Measurements from ENCODE around the gene CDKAL1.
"Not testable (repeated sequence)": the region's sequence is repeated elsewhere in the genome, so short reads cannot be mapped to it uniquely, and the experiment has no call there.

Gene CDKAL1

DNA sequence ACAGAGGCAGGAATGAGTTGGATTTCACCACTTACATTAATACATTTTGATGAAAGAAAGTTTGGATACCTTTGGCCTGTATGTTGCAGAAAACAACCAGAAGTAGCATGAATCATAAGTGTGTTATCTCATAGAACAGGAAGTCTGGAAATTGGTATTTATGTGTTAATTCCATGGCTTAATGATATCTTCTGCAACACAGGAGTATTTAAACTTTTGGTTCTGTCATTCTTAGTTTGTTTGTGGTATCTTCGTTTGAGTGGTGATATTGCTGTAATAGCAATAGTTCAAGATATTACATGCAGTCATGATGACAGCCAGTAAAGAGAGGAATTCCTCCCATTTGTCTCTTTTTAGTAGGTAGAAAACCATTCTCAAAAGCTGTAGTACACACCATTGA, 177.3 kb downstream of the CDKAL1 start:
- no peak for DNase-seq

DNA sequence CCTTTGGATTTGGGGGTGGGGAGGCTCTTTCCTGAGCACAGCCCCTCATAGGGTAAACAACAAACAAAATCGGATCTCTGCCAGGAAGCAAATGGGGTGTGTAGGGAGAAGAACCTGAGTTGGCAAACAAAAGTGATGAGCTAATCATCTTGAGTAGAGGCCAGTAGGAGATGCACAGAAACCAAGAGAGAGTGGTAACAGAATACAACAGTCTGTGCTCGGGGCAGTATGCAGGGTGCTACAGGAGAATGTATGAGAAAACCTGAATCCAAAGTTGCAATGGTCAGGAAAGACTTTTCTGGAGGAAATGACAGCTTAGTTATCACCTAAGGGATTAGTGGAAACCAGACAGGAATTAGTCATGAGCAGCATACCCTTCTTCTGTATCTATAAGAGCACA, 177.8 kb downstream of the CDKAL1 start:
- DNase-seq, result peak; percentile 16

GRCh38 chr6:20715135-20715806, 181.0 kb downstream of the CDKAL1 start:
- no peak for DNase-seq

DNA sequence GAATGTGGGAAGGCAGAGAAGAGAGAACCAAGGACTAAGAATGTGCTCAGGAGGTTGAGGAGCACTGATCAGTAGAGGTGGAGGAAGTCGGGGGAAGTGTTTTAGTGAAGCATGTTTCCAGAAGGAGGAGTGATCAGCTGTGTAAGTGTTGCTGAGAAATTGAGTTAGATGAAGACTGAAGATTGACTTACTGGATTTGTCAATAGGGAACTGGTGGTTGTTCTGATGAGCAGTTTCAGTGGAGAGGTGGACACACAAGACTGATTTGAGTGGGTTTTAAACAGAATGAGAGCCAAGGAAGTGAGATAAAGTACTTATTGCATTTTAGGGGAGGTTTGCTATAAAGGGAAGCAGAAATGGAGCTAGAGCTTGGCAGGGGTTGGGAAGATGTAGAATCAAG, 182.6 kb downstream of the CDKAL1 start:
- no peak for DNase-seq

DNA sequence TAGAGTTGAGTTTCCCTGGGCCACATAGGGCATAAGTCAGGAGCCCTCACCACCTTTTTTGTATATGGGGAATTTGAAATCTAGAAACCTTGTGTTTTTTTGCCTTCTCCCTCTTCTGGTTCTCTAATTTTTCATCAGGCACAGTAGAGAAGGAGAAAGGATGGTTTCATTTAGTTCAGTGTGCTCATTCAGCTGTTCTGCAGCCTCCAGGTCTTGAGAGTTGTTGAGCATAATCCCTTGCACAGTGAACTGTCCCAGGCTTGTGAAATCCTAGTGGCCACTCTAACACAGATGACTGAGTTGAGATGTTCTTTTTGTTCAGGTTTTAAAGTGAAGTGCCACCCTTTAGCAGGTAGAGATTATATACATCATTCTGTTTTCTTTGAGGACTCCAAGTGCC, 183.5 kb downstream of the CDKAL1 start:
- DNase-seq, result no peak

DNA sequence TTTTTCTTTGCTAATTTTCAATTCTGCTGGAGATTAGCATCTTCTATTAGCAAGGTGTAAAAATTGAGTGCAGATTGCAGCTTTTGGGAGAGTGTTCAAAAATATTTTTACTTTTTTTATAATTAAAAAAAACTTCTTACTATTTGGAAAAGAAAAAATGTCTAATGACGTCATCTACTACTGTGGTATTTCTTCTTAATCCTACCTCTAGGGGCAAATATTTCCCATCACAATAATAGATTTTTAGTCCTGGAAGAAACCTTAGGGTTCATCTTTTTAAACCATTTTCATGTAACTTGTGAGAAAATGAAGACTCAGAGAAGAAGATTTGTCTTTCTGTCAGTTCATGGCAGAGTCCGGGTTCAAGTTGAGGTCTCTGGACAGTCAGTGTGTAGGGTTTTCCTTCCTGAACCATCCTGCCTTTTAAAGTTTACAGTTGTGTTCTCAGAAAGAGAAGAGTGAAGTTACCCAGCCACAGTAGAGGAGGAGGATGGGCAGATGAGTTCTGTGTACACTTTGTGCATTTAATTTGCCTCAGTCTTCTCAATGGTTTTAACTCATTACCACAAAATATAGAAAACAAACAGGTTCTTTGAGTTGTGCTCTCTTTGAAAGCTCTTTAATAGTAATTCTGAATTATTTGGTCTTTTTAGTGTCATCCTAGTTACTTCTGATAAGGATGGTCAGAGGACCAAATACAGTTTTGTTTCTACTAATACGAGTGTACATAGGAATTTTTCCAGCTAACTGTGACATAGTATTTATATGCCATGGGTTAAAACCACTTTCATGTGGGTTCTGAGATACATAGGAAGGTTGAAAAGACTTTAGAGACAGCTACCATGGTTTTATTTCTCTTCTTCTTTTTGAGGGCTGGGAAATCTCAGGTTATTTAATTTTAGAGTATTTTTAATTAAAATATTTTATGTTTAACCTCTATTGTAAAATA, 184.7 kb downstream of the CDKAL1 start:
- DNase-seq, result no peak

DNA sequence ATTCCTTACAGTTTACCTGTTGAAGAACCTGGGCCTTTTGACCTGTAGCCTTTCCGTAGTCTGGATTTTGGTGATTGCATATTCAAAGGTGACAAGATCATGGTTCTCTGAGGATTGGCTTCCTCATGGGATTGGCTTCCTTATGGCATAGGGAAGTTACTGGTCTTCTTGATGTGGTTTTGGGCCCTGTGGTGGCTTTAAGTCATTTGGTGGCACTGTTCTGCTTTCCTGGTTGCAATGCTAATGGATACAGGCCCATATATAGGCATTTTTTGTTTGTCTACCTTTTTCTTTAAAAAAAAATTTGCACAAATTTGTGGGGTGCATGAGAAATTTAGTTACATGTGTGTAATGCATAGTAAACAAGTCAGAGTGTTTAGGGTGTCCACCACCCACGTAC, 185.7 kb downstream of the CDKAL1 start:
- no peak for DNase-seq

DNA sequence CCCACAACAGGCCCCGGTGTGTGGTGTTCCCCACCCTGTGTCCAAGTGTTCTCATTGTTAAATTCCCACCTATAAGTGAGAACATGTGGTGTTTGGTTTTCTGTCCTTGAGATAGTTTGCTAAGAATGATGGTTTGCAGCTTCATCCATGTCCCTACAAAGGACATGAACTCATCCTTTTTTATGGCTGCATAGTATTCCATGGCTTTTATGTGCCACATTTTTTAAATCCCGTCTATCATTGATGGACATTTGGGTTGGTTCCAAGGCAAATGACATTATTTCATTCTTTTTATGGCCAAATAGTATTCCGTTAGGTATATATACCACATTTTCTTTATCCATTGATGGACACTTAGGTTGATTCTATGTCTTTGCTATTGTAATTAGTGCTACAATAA, 186.9 kb downstream of the CDKAL1 start:
- not testable (repeated sequence) for DNase-seq

DNA sequence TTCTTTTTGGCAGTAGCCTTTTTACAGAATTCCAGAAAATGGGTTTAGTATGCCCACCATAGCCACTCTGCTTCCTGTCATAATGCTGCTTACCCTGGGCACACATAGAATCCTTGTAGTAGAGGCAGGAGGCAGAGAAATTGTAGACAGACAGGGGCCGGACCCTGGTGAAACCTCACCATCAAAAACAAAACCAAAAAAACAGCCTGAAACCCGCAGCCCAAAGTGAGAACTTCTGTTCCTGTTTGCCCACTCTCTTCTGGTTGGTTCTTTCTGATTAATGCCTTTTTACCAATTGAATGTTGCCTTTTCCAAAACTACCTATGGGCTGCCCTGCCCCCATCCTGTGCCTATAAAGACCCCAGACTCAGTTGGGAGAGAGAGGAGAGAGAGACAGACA, 188.2 kb downstream of the CDKAL1 start:
- DNase-seq, result no peak

DNA sequence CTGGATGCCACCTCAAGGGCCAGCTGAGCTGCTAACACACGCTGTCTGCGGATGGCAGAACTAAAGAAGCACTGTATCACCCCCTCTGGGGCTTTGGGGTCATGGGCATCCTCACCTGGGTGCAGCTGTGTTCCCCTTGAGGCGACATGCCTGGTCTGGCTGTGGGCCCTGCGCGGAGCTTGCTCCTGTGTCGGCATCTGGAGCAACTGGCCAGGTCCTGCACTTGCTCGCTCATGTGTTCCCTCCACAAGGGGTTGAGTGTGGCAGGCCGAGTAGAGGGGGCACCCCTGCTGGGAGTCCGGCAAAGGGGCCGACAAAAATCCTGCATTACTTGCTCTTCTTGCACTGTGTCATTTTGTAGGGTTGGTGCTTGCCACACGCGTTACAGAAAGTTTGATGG, 189.0 kb downstream of the CDKAL1 start:
- no peak for DNase-seq

GRCh38 chr6:20724443-20725190, 190.4 kb downstream of the CDKAL1 start:
- DNase-seq, result no peak

DNA sequence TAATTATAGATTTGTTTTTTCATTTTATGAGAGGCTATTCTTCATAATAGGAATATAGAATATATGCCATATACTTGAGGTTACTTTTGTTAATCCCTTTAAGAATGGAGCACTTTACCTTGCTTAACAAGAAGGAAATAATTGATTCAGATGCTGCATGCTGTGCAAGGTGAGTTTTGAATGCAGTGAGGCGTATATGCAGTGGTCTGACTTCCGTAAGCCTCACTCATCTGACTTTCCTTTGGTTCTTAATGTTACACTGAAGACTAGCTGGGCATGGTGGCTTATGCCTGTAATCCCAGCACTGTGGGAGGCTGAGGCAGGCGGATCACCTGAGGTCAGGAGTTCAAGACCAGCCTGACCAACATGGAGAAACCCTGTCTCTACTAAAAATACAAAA, 191.0 kb downstream of the CDKAL1 start:
- DNase-seq, result not testable (repeated sequence)

- DNase-seq, result no peak
Observed at GRCh38 chr6:20729086-20729485, 194.8 kb downstream of the CDKAL1 start.

DNA sequence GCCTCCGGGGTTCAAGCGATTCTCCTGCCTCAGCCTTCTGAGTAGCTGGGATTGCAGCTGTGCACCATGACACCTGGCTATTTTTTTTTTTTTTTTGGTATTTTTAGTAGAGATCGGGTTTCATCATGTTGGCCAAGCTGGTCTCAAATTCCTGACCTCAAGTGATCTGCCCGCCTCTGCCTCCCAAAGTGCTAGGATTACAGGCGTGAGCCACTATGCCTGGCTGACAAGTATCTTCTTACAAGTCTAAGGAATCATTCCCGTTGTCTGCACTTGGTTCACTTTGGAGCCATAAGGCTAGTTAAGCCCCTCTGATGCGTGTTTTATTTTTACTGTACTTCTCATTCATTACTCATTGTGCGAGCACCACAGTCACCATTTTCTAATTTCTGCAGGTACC, 198.1 kb downstream of the CDKAL1 start:
- not testable (repeated sequence) for DNase-seq

DNA sequence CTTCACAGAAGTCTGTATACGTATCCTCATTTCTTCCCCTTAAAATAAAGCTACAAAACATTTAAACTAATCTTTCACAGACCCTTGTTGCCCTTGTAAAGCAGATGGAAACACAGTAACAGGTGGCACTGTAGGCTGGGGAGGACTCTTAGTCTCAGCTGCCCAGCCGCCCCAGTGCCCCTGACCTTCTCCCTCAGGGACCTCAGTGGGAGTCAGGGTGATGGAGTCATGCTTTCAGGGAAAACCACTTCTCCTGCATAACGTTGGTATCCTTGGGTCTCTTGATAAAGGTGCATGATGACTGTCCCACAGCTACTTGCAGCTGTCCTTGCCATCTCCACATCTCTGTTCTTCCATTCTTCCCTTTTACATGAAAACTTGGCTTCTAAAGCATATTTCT, 198.6 kb downstream of the CDKAL1 start:
- no peak for DNase-seq

- no peak for DNase-seq
Observed at GRCh38 chr6:20737912-20738311, 203.7 kb downstream of the CDKAL1 start.

GRCh38 chr6:20740088-20740487, 205.8 kb downstream of the CDKAL1 start:
- no peak for DNase-seq

DNA sequence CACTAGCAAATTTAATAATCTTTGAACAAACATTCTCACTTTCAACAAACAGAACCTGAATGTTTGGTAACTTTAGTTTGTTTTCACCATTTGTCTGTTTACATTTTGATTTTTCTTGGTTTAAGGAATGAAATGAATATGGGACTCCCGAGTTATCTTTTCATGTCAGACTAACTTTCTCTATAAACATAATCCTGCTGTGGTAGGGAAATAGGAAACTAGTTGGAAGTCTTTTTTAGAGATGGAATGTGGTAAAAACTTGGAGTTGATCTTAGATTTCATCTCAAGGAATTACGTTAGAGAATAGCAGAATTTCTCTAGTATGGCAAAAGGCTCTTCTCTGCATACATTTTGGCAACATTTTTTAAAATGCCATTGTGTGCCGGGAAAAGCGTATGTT, 206.5 kb downstream of the CDKAL1 start:
- DNase-seq, result no peak

- DNase-seq, result no peak
Observed at GRCh38 chr6:20741490-20741889, 207.2 kb downstream of the CDKAL1 start.

DNA sequence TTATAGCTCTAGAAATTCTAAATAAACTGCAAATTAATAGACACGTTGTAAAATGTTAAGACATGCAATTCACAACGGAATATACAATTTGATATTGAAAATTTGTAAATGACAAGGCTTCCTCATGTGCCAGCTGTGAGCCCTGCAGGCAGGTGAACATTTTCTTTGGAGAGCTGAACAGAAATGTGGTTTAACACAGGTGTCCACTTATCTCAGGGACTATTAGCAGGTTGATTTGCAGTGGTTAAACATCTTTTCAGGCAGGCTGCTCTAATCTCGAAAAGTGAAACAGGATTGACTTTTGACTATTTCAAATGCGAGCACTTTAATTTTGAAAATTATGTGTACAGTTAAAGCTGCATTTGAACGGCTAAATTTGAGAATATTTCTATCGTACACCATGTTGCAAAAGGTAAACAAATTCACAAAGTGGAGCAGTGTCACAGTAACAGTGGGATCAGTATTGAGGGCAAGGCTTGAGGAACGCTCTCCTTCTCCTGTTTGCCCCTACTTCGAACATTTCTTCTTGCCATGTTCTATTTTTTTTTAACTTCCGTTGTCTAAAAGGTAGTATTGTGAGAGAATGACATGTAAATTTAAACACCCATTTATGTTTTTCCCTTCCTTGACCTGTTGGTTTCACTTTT, 210.8 kb downstream of the CDKAL1 start:
- DNase-seq, result no peak

- no peak for DNase-seq
Observed at GRCh38 chr6:20746024-20746423, 211.8 kb downstream of the CDKAL1 start.

DNA sequence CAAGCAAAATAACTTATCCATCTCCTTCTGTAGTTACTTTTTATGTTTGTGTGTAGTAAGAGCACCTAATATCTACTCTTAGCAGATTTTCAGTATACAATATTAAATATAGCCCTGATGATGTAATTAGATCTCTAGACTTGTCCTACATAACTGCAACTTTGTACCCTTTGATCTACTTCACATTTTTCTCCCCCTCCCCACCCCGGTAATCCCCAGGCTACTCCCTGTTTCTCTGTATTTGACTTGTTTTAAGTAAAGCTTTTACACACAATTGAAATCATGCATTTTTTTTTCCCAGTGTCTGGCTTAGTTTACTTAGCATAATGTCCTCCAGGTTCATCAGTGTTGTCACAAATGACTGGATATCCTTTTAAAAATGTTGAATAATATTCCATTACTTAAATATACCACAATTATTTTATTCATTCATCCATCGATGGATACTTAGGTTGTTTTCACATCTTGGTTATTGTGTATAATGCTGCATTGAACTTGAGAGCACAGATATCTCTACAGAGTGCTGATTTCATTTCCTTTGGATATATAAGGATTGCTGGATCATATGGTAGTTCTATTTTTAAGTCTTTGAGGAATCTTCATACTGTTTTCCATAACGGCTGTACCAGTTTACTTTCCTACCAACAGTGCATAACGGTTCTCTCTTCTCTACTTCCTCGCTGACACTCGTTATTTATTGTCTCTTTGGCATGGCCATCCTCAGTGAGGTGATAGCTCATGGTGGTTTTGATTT, 212.7 kb downstream of the CDKAL1 start:
- DNase-seq, result no peak

Data from fibroblast of skin of back (primary cell).